Uterus (tissue), 2 donors: ENCODE measurements around the gene MAN2A2.

Experiments
- POLR2A ChIP-seq, 2 donors: fragments of 450-650 bp; IDR thresholded peaks; one replicate each; pipeline ENCODE4 v1.6.1; 2016; ENCODE audit warnings: antibody characterized with exemption in 2 of 2, mild to moderate bottlenecking in 1 of 2, moderate library complexity in 1 of 2
- TF ChIP-seq, protein P1 (sequence below), 4 experiments: fragments of 200-600 bp in 2 of 4; fragments of 450-650 bp in 2 of 4; sonication (generic) in 2 of 4; IDR thresholded peaks; one replicate each; pipeline ENCODE4 v1.5.1; 2016 to 2019; ENCODE audit warnings: antibody characterized with exemption in 4 of 4, mild to moderate bottlenecking in 2 of 4, moderate library complexity in 1 of 4

DNA sequence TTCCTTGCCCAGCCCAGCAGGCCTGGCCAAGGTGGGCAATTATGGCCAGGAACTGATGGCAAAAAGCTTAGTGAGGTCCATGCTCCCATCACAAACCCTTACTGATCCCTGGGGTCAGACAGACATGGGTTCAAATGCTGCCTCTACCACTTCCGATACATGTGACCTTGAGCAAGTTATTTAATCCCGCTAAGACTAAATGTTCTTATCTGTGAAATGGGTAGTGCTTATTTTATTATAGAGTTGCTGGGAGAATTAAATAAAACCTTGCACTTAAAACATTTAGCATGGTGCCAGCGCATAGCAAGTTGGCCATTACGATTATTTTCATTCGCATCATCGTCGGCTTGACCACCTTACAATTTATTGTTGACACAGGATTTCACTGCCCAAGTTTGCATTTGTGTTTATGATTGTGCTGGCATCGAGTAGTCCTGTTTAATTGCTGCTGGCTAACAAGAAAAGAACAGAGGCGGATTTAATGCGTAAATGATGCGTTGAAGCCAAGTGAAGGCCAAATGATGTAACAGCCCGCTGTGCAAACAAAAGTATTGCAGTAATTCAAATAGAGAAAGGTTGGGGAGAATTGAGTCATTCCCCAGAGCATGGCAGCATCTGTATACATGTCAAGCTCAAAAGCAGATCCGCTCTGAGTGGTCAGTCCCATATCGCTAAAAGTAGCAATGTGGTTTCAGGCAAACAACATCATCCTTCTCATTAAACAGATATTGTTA is 42.0 kb upstream of the MAN2A2 start:
- TF ChIP-seq, protein P1, sequence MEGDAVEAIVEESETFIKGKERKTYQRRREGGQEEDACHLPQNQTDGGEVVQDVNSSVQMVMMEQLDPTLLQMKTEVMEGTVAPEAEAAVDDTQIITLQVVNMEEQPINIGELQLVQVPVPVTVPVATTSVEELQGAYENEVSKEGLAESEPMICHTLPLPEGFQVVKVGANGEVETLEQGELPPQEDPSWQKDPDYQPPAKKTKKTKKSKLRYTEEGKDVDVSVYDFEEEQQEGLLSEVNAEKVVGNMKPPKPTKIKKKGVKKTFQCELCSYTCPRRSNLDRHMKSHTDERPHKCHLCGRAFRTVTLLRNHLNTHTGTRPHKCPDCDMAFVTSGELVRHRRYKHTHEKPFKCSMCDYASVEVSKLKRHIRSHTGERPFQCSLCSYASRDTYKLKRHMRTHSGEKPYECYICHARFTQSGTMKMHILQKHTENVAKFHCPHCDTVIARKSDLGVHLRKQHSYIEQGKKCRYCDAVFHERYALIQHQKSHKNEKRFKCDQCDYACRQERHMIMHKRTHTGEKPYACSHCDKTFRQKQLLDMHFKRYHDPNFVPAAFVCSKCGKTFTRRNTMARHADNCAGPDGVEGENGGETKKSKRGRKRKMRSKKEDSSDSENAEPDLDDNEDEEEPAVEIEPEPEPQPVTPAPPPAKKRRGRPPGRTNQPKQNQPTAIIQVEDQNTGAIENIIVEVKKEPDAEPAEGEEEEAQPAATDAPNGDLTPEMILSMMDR (IDR thresholded peaks at IDR 0.05), result no peak
- TF ChIP-seq POLR2A (IDR thresholded peaks at IDR 0.05), result no peak
